A549 (cell line): ENCODE data around the gene ATMIN.

Source experiments
- MYC ChIP-seq: IDR thresholded peaks from 2 replicates; pipeline ENCODE4 v1.6.1; 2012; ENCODE audit warnings: mild to moderate bottlenecking, inconsistent platforms, low read length, improper control_type of control experiment, borderline replicate concordance
- TFCP2L1 ChIP-seq: fragments of 250-450 bp; sonication (Bioruptor Pico); IDR thresholded peaks from 2 replicates; pipeline ENCODE4 v1.5.0; 2021; ENCODE audit warnings: mild to moderate bottlenecking

DNA sequence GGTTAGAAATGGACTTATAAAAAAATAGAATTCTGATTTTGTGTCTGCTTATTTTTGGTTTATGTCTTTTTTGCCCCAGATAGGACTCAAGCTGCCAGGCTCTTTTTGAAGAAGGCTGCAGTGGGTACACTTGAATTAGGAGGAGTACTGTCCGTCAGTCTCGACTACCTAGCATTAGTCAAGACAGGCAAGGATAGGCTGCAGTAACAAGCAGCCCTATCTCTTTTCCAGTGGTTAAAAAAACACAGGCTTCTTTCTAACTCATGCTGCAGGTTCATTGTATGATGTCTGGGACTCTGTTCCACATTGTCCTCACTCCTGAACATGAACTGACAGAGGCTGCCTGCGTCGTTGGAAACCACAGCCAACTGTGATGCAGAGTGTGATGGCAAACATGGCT lies 33.4 kb downstream of the ATMIN start:
- TF ChIP-seq TFCP2L1 (CRISPR knock-in tag), result no peak
- no peak for TF ChIP-seq MYC
